ELF-1 (cell line): Measurements from ENCODE around the gene CRYGN.

Experiments used
- DNase-seq: peaks from one replicate; pipeline ENCODE4 v3.0.0-alpha.2; 2016; ENCODE audit warnings: low read depth, low spot score

The CRYGN gene

DNA sequence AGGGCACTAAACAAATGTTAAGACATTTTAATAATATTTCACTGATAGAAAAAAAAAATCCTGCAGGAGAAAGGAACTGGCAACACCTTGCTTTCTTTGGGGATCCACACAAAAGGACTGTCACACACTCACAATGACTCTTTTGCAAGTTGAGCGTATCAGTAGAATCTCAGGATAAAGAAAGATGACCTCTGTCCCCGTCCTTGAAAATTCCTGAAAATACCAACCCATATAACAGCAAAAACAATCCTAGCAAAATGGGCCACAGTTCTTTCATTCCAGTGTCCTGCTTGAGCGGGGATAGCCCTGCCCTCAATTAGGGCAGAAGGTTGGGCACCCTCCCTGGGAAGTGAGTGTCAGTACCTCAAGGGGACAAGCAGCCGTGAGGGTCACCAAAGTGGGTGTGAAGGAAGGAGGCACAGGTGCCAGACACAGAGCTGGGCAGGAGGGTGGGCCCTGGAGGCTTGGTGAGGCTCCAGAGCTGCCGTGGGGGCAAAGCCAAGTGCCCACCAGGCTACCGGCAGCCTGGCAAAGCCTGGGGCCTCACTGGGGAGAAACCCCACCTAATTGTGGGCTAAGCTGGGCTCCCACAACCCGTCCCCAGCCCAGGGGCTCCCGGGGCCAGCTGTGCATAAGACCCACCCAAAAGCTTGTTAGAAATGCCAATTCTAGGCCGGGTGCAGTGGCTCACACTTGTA is 32.9 kb downstream of the CRYGN start:
- DNase-seq, result no peak

- no peak for DNase-seq
These were observed 33.7 kb downstream of the CRYGN start for GRCh38 chr7:151406051-151406875.

- no peak for DNase-seq
These were observed 34.4 kb downstream of the CRYGN start for GRCh38 chr7:151405588-151405987.

DNA sequence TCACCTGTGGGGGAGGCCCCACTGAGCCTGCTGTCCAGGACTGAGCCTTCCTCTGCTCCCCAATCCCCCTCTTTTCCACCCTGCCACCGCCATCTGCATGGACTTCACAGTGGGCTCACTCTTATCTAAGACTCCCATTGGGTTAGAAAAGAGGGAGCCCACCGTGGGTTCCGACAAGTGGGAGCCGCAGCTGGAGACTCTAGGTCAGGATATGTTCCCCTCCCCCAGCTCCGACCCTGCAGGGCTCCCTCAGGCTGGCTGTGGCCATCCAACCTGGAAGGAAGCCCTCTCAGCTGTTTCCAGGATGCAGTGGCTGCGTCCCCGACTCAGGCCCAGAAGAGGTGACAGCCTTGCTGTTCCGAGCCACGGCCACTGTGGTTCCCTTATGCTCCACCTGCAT is 34.9 kb downstream of the CRYGN start:
- no peak for DNase-seq

GRCh38 chr7:151404216-151405011 is 35.5 kb downstream of the CRYGN start:
- DNase-seq, result no peak

- no peak for DNase-seq
These were observed 36.2 kb downstream of the CRYGN start for GRCh38 chr7:151403764-151404163.

GRCh38 chr7:151402029-151402835 is 37.7 kb downstream of the CRYGN start:
- no peak for DNase-seq

GRCh38 chr7:151400626-151401315 is 39.2 kb downstream of the CRYGN start:
- no peak for DNase-seq

DNA sequence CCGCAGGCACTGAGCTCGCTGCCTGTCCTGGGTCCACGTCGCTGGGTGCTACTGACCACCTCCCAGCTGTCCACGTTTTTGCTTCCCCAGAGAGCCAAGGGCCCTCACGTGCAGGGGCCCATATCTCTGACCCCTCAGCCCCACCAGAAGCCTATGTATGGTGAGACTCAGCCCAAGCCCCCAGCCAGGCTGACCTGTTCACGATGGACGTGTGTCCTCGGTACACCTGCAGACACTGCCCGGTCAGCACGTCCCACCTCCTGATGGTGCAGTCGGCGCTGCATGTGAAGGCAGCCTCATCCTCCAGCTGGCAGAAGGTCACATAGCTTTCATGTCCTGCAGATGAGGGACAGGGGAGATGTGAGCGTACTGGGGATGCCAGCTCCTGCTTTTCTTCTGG is 40.0 kb downstream of the CRYGN start:
- DNase-seq, result no peak

DNA sequence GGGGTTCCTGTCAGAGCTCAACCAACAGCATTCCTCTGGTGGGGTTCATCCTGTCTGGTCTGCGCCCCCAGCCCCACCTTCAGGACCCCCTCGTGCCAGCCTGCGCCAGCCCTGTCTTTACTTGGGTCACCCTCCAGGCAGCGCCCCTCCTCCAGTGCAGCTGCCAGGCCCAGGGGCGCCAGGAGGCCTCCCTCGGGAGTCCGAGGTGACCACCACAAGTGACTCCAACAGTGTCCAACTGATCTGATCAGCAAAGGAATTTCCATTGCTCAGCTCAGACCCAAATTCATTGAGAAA is 40.7 kb downstream of the CRYGN start:
- DNase-seq, result no peak

DNA sequence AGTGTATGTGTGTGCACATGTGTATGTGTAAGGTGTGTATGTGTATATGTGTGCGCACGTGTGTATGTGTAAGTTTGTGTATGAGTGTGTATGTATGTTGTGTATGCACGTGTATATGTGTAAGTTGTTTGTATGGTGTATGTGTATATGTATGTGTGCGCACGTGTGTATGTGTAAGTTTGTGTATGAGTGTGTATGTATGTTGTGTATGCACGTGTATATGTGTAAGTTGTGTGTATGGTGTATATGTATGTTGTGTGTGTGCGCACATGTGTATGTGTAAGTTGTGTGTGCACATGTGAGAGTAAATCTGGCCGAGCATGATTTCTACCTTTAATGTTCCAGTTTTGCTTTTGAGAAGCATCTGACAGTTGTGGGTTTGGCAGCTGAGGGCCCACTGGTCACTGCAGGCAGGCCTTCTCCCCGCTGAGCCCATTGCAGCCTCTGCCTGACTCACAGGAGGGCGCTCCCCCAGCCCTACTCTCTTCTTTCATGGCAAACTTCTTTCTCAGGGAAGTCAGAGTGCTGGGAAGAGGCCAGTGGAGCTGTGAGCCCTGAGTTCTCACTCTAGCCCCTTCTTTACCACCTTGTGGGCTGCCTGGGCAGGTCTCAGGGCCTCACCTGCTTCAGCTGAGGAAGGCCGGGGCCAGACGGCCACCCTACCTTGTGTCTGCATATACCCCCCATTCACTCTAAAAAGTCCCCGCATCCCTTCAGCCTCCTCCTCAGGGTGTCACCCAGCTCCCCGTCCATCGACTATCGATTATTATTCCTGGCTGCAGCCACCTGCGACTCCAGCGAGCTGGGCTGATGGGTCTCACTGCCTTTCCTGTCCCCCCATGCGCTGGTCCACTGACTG is 41.3 kb downstream of the CRYGN start:
- DNase-seq, result no peak

- no peak for DNase-seq
These were observed 42.9 kb downstream of the CRYGN start for GRCh38 chr7:151397026-151397425.

GRCh38 chr7:151396328-151396970 is 43.5 kb downstream of the CRYGN start:
- no peak for DNase-seq

- DNase-seq, result peak; percentile 85
These were observed 44.9 kb downstream of the CRYGN start for GRCh38 chr7:151395036-151395367.

GRCh38 chr7:151394076-151395035 is 45.6 kb downstream of the CRYGN start:
- no peak for DNase-seq

- no peak for DNase-seq
These were observed 46.6 kb downstream of the CRYGN start for GRCh38 chr7:151393031-151393977.

DNA sequence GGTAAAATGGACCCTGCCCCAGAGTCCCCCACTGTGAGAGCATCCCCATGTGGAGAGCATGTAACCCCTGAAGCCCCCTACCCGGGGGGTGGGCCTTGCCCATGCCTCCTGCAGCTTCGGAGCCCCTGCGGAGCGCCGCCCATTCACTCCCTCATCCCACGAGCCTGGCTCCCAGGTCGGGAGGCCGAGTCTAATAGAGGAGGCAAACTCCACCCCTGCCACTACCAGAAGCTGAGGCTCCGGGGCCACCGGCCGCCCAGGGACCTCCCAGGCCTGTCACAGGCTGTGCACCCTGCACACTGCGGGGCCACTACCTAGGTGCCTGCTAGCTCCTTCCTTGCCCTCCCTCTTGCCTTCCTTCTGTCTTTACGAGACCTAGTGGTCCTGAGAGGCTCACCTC is 47.5 kb downstream of the CRYGN start:
- DNase-seq, result no peak
